Glutamatergic neuron (in vitro differentiated cells): ENCODE measurements around the gene SGSM2. TPM values are rescaled to one million over a fixed set of nuclear protein-coding genes. Genes with fewer than 3 reads are reported as not detected.
A peak's percentile ranks its signal among the peaks of the same experiment; 100 is the strongest.

ENCODE experiments used
- DNase-seq: peaks from one replicate; pipeline ENCODE4 v3.0.0; 2022
- H3K27ac Mint-ChIP-seq: one replicate; pipeline ENCODE4 v1.8.0; 2020; ENCODE audit warnings: mild to moderate bottlenecking, mixed read lengths, inconsistent platforms; ENCODE audit not compliant: unreplicated experiment
- H3K27me3 Mint-ChIP-seq: one replicate; pipeline ENCODE4 v1.8.0; 2020; ENCODE audit warnings: mild to moderate bottlenecking, moderate library complexity, mixed read lengths, inconsistent platforms; ENCODE audit not compliant: unreplicated experiment
- H3K36me3 Mint-ChIP-seq: one replicate; pipeline ENCODE4 v1.8.0; 2020; ENCODE audit warnings: mild to moderate bottlenecking, mixed read lengths, inconsistent platforms; ENCODE audit not compliant: unreplicated experiment
- H3K4me1 Mint-ChIP-seq: one replicate; pipeline ENCODE4 v1.8.0; 2020; ENCODE audit warnings: mild to moderate bottlenecking, low read depth, mixed read lengths, inconsistent platforms; ENCODE audit not compliant: unreplicated experiment
- H3K4me3 Mint-ChIP-seq: one replicate; pipeline ENCODE4 v1.8.0; 2020; ENCODE audit warnings: mild to moderate bottlenecking, mixed read lengths, inconsistent platforms; ENCODE audit not compliant: unreplicated experiment
- H3K9me3 Mint-ChIP-seq: one replicate; pipeline ENCODE4 v1.8.0; 2020; ENCODE audit warnings: mild to moderate bottlenecking, moderate library complexity, mixed read lengths, inconsistent platforms; ENCODE audit not compliant: unreplicated experiment
- total RNA-seq: library from RNA; stranded (reverse); fragmentation: NEBNext Ultra II Directional; extraction: Animal tissue kit (Norgen Biotek cat#: 25700); gene quantifications from one replicate; pipeline ENCODE4 v1.2.1, GENCODE V29; 2021; ENCODE audit not compliant: unreplicated experiment
- TF ChIP-seq, protein P1 (sequence below): fragments of 200-600 bp; sonication (generic); IDR thresholded peaks from one replicate; pipeline ENCODE4 v1.5.0; 2021; ENCODE audit not compliant: partially characterized antibody, unreplicated experiment

Gene SGSM2
- total RNA-seq, 1 donor from 2014 or later = 111 TPM

DNA sequence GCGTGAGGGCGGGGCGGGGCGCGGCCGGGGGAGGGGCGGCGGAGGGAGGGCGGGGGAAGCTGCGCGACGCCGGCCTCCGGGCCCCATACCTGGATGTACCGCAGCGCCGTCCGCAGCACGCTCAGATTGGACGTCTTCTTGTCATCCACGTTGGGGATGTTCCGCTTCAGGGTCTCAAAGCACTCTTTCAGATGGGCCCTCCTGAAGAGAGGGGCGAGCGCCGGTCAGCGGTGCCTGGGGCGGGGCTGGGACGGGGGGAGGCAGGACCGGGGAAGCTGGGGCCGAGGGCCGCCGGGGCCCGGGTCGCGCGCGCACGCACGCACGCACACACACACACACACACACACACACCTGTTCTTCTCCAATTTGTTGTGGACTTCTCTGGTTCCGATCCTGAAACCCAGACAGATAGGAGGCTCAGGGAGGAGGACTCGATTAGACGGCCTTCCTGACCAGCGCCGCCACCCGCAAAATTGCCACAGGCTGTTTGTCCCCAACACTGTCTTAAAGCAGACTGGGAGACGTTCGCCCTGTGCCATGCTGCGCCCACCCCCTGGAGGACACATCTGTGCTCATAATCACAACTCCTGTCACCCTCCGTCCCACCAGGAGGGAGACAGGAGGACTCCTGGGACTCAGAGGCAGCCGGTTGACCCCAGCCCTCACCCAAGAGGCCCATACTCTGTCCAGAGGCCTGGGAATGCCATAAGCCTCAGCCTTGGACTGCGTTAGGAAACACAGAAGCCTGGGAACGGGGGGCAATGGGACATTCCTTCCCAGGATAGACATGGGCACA lies 56.9 kb downstream of the SGSM2 start:
- H3K4me1 Mint-ChIP-seq = peaks cover 43% of the 10 kb centered on the region
- H3K27me3 Mint-ChIP-seq = peaks cover 17% of the 10 kb centered on the region
- TF ChIP-seq, protein P1, sequence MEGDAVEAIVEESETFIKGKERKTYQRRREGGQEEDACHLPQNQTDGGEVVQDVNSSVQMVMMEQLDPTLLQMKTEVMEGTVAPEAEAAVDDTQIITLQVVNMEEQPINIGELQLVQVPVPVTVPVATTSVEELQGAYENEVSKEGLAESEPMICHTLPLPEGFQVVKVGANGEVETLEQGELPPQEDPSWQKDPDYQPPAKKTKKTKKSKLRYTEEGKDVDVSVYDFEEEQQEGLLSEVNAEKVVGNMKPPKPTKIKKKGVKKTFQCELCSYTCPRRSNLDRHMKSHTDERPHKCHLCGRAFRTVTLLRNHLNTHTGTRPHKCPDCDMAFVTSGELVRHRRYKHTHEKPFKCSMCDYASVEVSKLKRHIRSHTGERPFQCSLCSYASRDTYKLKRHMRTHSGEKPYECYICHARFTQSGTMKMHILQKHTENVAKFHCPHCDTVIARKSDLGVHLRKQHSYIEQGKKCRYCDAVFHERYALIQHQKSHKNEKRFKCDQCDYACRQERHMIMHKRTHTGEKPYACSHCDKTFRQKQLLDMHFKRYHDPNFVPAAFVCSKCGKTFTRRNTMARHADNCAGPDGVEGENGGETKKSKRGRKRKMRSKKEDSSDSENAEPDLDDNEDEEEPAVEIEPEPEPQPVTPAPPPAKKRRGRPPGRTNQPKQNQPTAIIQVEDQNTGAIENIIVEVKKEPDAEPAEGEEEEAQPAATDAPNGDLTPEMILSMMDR = no peak
- H3K27ac Mint-ChIP-seq = peak overlapping the region; percentile 22
- no peak for DNase-seq
- H3K4me3 Mint-ChIP-seq = peak overlapping the region; percentile 86
- no peaks in the 10 kb centered on the region for H3K36me3 Mint-ChIP-seq
- peaks cover 21% of the 10 kb centered on the region for H3K9me3 Mint-ChIP-seq

GRCh38 chr17:2394775-2395201 lies 57.5 kb downstream of the SGSM2 start:
- peaks cover 23% of the 10 kb centered on the region for H3K9me3 Mint-ChIP-seq
- peaks cover 19% of the 10 kb centered on the region for H3K27me3 Mint-ChIP-seq
- DNase-seq = no peak
- peaks cover 41% of the 10 kb centered on the region for H3K4me1 Mint-ChIP-seq
- H3K4me3 Mint-ChIP-seq = peak overlapping the region; percentile 86
- no peaks in the 10 kb centered on the region for H3K36me3 Mint-ChIP-seq
- TF ChIP-seq, protein P1 = no peak
- H3K27ac Mint-ChIP-seq = no peak overlapping the region

DNA sequence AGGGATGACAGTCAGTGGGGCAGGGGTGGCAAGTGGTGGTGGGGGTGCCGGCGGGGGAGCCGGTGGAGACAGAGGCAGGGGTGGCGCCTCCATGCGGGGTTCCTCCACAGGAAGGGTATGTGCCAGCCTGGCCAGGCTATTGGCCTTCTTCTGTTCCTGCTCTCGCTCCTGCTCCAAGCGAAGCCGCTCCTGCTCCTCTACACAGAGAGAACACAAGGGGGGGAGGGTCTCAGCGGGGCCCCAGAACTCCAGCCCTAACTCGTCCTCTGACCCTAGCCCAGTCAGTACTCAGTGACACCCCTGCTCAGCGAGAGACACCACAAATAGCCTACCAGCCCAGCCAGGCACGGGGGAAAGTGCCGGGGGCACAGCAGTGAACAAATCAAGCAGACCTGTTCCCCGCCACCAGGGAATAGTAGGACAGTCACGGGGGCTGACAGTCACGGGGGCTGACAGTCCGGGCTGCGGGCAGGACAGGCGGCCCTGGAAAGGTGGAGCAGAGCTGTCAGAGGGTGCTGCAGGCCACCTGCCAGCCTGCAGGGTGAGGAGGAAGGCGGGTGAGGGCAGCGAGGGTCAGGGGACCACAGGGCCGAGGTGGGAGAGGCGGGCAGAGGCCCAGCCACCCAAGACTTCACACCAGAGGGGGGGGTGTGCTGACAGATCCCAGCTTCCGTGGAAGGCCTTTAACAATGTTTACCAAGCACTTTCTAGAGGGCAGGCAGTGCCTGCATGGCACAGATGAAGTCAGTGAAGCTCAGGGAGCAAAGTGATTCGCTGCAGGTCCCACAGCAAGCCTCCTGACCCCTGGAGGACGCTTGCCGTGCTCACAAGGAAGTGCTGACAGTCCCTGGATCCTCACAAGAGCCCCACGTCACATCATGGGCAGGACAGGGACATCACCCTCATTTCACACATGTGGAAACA lies 58.2 kb downstream of the SGSM2 start:
- peaks cover 17% of the 10 kb centered on the region for H3K27me3 Mint-ChIP-seq
- peaks cover 23% of the 10 kb centered on the region for H3K9me3 Mint-ChIP-seq
- peak overlapping the region; percentile 83 for H3K27ac Mint-ChIP-seq
- DNase-seq = no peak
- H3K36me3 Mint-ChIP-seq = no peaks in the 10 kb centered on the region
- peaks cover 37% of the 10 kb centered on the region for H3K4me1 Mint-ChIP-seq
- TF ChIP-seq, protein P1 = no peak
- H3K4me3 Mint-ChIP-seq = peak overlapping the region; percentile 88

DNA sequence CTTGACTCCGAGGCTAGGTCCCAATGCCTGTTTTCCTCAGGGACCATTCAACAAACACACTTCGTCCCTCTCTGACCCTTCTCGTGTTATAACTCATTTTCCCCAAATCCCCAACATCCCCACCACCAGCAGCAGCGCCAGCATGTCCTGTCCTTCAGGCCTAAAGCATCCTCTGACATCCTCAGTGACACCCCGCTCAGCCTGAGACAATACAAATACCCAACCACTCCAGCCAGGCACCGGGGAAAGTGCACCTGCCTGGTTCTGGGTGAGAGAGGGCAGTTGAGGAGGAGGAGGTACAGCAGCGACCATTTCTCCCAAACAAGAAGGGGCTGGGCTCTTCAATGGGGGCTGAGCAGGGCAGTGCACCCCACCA lies 58.9 kb downstream of the SGSM2 start:
- Mint-ChIP-seq H3K36me3 (no peaks in the 10 kb centered on the region), H3K4me3 (peak overlapping the region; percentile 88), H3K4me1 (peaks cover 37% of the 10 kb centered on the region), H3K27me3 (peaks cover 14% of the 10 kb centered on the region), H3K9me3 (peaks cover 21% of the 10 kb centered on the region), H3K27ac (peak overlapping the region; percentile 83)
- DNase-seq = no peak
- TF ChIP-seq, protein P1 = no peak
